Measurements from ENCODE around the gene NUAK2. TPM values are rescaled to one million over a fixed set of nuclear protein-coding genes. Genes with fewer than 3 reads are reported as not detected.

Gene NUAK2
- total RNA-seq, 2 experiments from 2014 or later, result 12.1 to 12.7 TPM

DNA sequence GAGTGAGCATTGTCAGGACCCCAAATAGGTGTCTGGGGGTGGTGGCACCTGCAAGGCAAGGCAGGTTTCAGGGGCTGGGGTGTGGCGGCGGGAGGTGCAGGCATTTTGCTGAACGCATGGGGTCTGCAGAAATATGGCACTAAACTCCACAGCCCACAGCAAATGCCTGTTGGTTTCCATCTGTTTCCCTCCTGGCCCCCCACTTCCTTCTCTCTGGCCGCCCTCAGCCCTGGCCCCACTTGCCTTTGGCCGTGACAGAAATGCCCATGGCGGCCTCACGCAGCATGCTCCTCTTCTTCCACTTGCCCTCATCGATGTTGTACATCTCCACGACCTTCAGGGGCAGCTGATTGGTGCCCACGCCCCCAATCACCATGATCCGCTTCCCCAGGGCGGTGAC, 21.4 kb upstream of the NUAK2 start:
- H3K27me3 Mint-ChIP-seq, result peaks cover 50% of the 10 kb centered on the region
- no peak overlapping the region for H3K27ac Mint-ChIP-seq
- DNase-seq, result no peak
- no peaks in the 10 kb centered on the region for H3K36me3 Mint-ChIP-seq (ENCODE audit: low read depth)
- peaks cover 6% of the 10 kb centered on the region for H3K4me1 Mint-ChIP-seq
- ChIA-PET POLR2A (no interaction called here), CTCF (no interaction called here)
- no peak overlapping the region for H3K4me3 Mint-ChIP-seq
- H3K9me3 Mint-ChIP-seq, result no peaks in the 10 kb centered on the region

DNA sequence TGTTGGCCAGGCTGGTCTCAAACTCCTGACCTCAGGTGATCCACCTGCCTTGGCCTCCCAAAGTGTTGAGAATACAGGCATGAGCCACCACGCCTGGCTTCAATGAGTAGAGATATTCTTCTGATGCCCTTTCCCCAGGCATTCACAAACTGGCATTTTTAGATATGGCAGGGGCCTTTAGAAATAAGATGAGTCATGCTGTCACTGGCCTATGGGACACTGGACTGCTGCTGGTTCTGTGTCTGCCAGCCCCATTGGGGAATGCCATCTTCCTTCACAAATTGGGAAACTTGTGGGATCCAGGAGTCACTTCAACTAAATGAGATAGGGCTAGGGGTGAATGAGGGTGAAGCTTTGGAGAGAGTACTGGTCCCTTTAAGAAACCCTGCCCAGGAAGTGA, 19.1 kb upstream of the NUAK2 start:
- CTCF ChIA-PET, result interaction anchor here (0.6 to 1.3 kb wide), 2 partner anchors 32 to 183 kb away, joined by 3 read pairs; no protein-coding TSS in a partner anchor
- H3K9me3 Mint-ChIP-seq, result no peaks in the 10 kb centered on the region

DNA sequence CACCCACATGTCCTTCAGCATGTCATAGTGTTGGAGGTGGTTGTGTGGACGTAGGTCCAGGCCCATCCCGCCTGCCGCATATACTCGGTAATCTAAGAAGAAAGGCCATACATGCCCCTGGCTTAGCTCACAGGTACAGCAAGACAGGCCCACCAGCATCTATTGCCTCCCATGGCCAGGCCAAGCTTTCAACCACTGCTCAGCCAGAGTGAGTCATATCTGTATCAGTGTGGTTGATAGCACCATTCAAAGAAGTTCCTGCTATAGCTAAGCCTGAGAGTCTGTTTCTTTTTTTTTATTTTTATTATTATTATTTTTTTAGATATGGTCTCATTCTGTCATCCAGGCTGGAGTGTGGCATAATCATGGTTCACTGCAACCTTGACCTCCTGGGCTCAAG, 18.2 kb upstream of the NUAK2 start:
- POLR2A ChIA-PET, result interaction anchor here (0.6 kb wide), 1 partner anchor 110 kb away, joined by 4 read pairs; no protein-coding TSS in a partner anchor
- Mint-ChIP-seq H3K4me3 (no peak overlapping the region), H3K4me1 (peaks cover 6% of the 10 kb centered on the region), H3K9me3 (no peaks in the 10 kb centered on the region), H3K27ac (no peak overlapping the region), H3K36me3 (ENCODE audit: low read depth) (no peaks in the 10 kb centered on the region), H3K27me3 (peaks cover 34% of the 10 kb centered on the region)
- DNase-seq, result no peak
- CTCF ChIA-PET, result interaction anchor here (0.5 to 2.0 kb wide), 4 partner anchors 9 to 967 kb away, joined by 3 to 9 read pairs (median 4); no protein-coding TSS in a partner anchor

More for the DNA sequence above, 19.1 kb upstream of the NUAK2 start:
- peaks cover 43% of the 10 kb centered on the region for H3K27me3 Mint-ChIP-seq
- H3K4me3 Mint-ChIP-seq, result no peak overlapping the region
- H3K4me1 Mint-ChIP-seq, result peaks cover 6% of the 10 kb centered on the region
- H3K36me3 Mint-ChIP-seq (ENCODE audit: low read depth), result no peaks in the 10 kb centered on the region
- POLR2A ChIA-PET, result no interaction called here
- no peak overlapping the region for H3K27ac Mint-ChIP-seq
- DNase-seq, result no peak

DNA sequence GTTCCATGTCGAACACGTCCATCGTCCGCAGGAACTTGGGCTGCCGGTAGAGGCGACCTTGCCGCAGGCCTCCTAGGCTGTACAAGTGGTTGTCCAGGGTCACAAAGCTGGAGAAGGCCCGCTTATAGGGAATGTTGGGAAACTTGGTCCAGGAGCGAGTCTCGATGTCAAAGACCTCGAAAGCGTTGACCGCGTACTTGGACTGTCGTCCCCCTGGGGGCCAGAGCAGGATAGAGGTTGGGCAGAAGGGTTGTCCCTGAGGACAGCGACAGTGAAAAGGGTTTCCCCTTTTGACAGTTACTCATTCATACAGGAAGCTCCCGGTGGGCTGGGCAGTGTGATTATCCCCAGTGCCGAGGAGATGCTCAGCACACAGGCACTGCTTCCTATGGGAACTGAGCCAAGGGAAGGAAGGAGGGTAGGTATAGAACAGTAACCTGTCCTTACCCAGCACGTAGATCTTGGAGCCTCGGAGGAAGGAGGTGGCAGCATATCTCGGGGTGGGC, 17.7 kb upstream of the NUAK2 start:
- no peak overlapping the region for H3K27ac Mint-ChIP-seq
- H3K36me3 Mint-ChIP-seq (ENCODE audit: low read depth), result no peaks in the 10 kb centered on the region
- POLR2A ChIA-PET, result interaction anchor here (0.6 kb wide), 1 partner anchor 109 kb away, joined by 4 read pairs; no protein-coding TSS in a partner anchor
- CTCF ChIA-PET, result interaction anchor here (0.5 to 2.0 kb wide), 6 partner anchors 8 to 966 kb away, joined by 3 to 9 read pairs (median 4); no protein-coding TSS in a partner anchor
- H3K4me1 Mint-ChIP-seq, result peaks cover 2% of the 10 kb centered on the region
- DNase-seq, result no peak
- H3K27me3 Mint-ChIP-seq, result peaks cover 29% of the 10 kb centered on the region
- H3K4me3 Mint-ChIP-seq, result no peak overlapping the region
- H3K9me3 Mint-ChIP-seq, result no peaks in the 10 kb centered on the region

DNA sequence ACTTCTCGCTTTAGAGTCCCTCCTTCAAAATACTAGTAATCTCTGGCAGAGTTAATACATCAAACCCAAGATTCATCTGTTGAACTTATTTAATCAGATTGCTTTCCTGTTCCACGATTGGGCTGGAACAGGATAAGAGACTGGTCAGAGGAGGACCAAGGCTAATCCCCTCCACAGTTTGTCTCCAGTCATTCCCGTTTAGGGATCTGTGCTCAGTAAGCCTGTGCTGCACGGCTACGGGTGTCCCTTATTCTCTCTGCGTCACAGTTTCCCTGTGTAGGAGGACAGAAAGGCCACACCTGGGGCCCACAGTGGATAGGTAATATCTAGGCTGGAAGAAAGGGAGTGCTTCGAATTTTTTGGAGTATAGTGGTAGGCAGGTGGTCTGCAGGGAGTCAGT, 16.5 kb upstream of the NUAK2 start:
- Mint-ChIP-seq H3K27me3 (peaks cover 30% of the 10 kb centered on the region), H3K9me3 (no peaks in the 10 kb centered on the region), H3K36me3 (ENCODE audit: low read depth) (no peaks in the 10 kb centered on the region), H3K27ac (no peak overlapping the region), H3K4me1 (no peaks in the 10 kb centered on the region), H3K4me3 (no peak overlapping the region)
- ChIA-PET CTCF (interaction anchor here (3.6 kb wide), 1 partner anchor 13 kb away, joined by 24 read pairs; no protein-coding TSS in a partner anchor), POLR2A (no interaction called here)
- DNase-seq, result no peak

DNA sequence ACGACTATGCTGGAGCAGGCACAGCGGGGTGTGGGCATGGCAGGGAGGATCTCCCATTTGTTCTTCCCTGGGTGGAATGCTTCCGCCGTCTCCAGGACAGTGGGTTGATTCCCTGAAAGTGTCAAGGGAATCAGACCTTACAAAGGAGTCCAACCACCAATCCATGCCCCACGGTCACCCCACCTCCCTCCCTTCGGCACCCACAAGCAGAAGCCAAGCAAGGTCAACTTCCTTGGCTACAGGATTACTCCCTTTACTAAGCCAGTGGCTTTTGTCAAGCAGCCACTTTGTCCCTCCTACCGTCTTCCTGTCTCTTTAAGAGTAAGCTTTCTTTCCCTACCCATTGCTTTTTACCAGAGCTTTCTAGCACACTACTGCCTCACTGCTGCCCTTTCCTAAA, 15.9 kb upstream of the NUAK2 start:
- H3K27me3 Mint-ChIP-seq, result peaks cover 24% of the 10 kb centered on the region
- POLR2A ChIA-PET, result no interaction called here

DNA sequence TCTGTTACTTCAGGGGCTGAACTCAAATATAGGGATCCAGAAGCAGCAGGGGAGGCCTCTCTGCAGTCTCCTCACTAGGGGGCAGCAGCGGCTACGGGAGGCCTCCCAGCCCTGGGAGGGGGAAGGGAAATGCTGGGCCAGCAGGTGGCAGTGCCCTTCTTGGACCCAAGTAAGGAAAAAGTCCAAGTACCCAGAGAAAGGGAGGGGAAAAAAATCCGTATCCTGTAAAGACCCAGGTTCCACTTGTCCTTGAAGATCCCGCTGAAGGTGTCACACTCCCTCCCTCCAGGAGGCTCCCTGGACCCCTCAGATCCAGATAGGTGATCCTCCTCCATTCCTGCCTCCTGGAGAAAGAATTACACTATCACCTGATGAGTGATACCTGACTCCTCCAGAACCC, 14.1 kb upstream of the NUAK2 start:
- H3K27me3 Mint-ChIP-seq, result peaks cover 16% of the 10 kb centered on the region
- POLR2A ChIA-PET, result no interaction called here

More for the DNA sequence above, 15.9 kb upstream of the NUAK2 start:
- Mint-ChIP-seq H3K4me1 (no peaks in the 10 kb centered on the region), H3K9me3 (no peaks in the 10 kb centered on the region), H3K36me3 (ENCODE audit: low read depth) (no peaks in the 10 kb centered on the region), H3K4me3 (no peak overlapping the region), H3K27ac (peak overlapping the region; percentile 1)
- CTCF ChIA-PET, result interaction anchor here (1.2 to 3.6 kb wide), 6 partner anchors 8 to 76 kb away, joined by 5 to 24 read pairs (median 8); no protein-coding TSS in a partner anchor
- no peak for DNase-seq

DNA sequence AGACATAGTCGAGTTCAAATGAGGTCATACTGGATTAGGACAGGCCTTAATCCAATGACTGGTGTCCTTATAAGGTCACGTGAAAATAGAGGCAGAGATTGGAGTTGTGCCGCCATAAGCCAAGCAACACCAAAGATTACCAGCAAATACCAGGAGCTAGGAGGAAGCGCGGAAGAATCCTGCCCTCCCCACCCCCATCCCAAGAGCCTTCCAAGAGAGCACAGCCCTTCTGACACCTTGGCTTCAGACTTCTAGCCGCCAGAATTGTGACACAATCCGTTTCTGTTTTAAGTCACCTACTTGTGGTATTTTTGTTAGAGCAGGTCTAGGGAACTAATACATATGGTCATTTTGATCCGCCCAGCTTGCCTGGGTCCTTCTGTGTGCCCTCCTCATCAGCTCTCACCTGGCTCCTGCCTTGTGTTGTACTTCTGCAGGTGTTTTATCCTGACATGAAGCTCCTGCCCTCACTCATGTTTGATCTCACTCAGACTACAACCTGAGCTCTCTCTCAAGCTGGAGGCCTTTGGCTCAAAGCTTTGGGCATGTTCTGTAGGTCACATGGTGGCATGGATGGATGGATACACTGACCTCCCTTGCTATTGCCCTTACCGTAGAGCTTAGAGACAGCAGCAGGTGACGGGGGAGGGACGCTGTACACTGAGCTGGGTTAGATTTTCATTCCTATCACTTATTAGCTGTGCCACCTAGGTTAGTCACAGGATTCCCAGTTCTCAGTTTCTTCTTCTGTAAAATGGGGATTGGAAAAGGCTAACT, 10.7 kb upstream of the NUAK2 start:
- no peaks in the 10 kb centered on the region for H3K4me1 Mint-ChIP-seq
- H3K4me3 Mint-ChIP-seq, result no peak overlapping the region
- H3K9me3 Mint-ChIP-seq, result no peaks in the 10 kb centered on the region
- DNase-seq, result no peak
- CTCF ChIA-PET, result interaction anchor here (1.2 to 23.4 kb wide), 8 partner anchors 8 to 192 kb away, joined by 3 to 560 read pairs (median 5); partner anchors contain the start of gene NUAK2
- POLR2A ChIA-PET, result interaction anchor here (0.5 kb wide), 1 partner anchor 54 kb away, joined by 4 read pairs; no protein-coding TSS in a partner anchor
- peaks cover 24% of the 10 kb centered on the region for H3K27me3 Mint-ChIP-seq
- H3K27ac Mint-ChIP-seq, result no peak overlapping the region
- H3K36me3 Mint-ChIP-seq (ENCODE audit: low read depth), result no peaks in the 10 kb centered on the region

More for the DNA sequence above, 14.1 kb upstream of the NUAK2 start:
- CTCF ChIA-PET, result interaction anchor here (0.7 to 3.6 kb wide), 12 partner anchors 11 to 188 kb away, joined by 3 to 24 read pairs (median 5); no protein-coding TSS in a partner anchor
- no peak overlapping the region for H3K4me3 Mint-ChIP-seq
- H3K4me1 Mint-ChIP-seq, result no peaks in the 10 kb centered on the region
- no peaks in the 10 kb centered on the region for H3K9me3 Mint-ChIP-seq
- no peak overlapping the region for H3K27ac Mint-ChIP-seq
- DNase-seq, result peak; percentile 84
- no peaks in the 10 kb centered on the region for H3K36me3 Mint-ChIP-seq (ENCODE audit: low read depth)

DNA sequence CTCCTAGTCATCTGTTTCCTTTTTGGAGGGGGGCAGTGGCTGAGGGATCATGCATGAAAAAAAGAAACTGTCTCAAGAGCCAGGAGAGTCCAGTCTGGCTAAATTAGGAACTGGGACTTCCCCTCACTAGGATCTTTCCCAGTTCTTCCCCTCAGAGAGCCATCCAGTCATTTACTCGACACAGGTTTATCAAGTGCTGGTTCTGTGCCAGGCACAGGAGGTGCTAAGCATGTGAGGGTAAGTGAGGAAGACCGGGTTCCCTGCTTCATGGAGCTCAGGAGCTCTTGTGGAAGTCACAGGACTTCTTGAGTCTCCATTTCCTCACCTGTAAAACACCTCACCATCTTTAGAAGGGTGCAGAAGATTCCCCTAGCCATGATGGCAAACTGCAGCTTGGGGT, 8.6 kb upstream of the NUAK2 start:
- no peaks in the 10 kb centered on the region for H3K9me3 Mint-ChIP-seq
- ChIA-PET CTCF (interaction anchor here (1.0 to 23.4 kb wide), 4 partner anchors 9 to 194 kb away, joined by 3 to 560 read pairs (median 4); no protein-coding TSS in a partner anchor), POLR2A (no interaction called here)
- H3K36me3 Mint-ChIP-seq (ENCODE audit: low read depth), result no peaks in the 10 kb centered on the region
- DNase-seq, result no peak
- peaks cover 31% of the 10 kb centered on the region for H3K27me3 Mint-ChIP-seq
- no peak overlapping the region for H3K4me3 Mint-ChIP-seq
- H3K27ac Mint-ChIP-seq, result no peak overlapping the region
- peaks cover 4% of the 10 kb centered on the region for H3K4me1 Mint-ChIP-seq

DNA sequence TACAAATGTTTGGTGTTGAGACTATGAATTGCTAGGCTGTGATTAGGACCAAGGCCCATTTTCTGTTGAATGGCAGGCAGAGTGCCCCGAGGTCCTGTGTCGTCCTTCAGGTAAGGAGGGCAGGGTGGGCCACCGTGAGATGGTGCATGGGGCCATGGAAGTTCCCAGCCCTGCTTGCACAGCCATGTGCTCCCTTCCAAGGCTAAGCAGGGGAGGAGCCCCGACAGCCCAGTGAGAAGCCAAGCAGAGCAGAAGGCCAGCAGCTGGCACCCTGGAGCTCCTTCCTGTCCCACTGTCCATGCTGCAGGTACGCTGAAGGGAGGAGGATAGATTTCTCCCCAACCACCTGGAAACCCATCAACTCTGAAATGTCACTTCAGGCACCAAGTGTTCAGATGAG, 8.2 kb upstream of the NUAK2 start:
- H3K4me1 Mint-ChIP-seq, result peaks cover 9% of the 10 kb centered on the region
- no peak overlapping the region for H3K27ac Mint-ChIP-seq
- H3K4me3 Mint-ChIP-seq, result no peak overlapping the region
- H3K36me3 Mint-ChIP-seq (ENCODE audit: low read depth), result no peaks in the 10 kb centered on the region
- no peaks in the 10 kb centered on the region for H3K9me3 Mint-ChIP-seq
- no peak for DNase-seq
- ChIA-PET CTCF (interaction anchor here (1.0 to 23.4 kb wide), 6 partner anchors 9 to 194 kb away, joined by 3 to 560 read pairs (median 4); no protein-coding TSS in a partner anchor), POLR2A (no interaction called here)
- peaks cover 31% of the 10 kb centered on the region for H3K27me3 Mint-ChIP-seq

DNA sequence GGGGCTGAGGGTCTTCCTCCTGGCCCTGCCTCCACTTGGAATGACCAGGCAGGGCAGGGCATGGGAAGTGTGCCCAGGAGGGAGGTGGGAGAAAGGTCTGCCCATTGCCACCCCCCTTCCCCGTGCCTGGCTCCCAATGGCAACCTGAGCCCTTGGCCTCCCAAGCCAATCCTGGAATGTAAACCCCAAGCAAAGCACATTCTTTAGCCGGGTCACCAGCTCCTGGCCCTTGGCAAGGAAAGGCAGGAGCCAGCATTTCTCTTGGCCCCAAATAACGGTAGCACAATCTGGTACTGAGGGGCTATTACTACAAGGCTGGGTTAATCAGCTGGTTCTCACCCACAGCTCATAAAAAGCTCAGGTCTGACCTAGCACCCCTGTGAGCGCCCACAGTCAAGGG, 6.9 kb upstream of the NUAK2 start:
- Mint-ChIP-seq H3K4me3 (no peak overlapping the region), H3K9me3 (no peaks in the 10 kb centered on the region), H3K27me3 (peaks cover 29% of the 10 kb centered on the region), H3K4me1 (peaks cover 15% of the 10 kb centered on the region), H3K27ac (no peak overlapping the region), H3K36me3 (ENCODE audit: low read depth) (no peaks in the 10 kb centered on the region)
- ChIA-PET CTCF (interaction anchor here (0.5 to 23.4 kb wide), 6 partner anchors 8 to 196 kb away, joined by 3 to 560 read pairs (median 4); no protein-coding TSS in a partner anchor), POLR2A (no interaction called here)
- DNase-seq, result no peak

DNA sequence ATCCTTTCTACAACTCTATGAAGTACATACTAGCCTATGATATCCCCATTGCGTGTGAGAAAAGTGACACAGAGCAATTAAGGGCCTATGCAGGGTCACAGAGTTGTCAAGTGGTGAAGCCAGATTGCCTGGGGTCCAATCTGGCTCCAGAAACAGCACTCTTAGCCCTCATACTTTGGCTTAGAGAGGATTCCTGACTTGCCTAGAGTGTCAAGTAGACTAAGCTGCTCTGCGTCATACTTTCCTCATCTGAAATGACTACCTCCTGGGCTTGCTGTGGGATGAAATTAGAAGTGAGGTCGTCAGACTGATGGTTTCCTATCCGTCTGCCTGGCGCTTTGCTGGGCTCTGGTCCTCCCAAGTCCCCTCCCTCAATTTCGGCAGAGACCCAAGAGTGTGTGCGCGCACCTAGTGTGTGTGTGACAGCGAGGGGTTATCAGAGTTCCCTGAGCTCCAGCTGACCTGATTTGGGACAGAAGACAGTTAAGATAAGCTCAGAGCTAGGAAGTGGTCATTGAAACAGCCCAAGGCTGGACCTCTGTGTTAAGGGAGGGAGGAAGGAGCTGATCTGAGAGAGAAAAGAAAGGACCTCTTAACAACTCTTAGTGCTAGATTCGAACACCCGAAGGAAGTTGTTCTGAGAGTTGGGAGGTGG, 5.4 kb upstream of the NUAK2 start:
- Mint-ChIP-seq H3K4me3 (no peak overlapping the region), H3K27me3 (peaks cover 28% of the 10 kb centered on the region), H3K9me3 (no peaks in the 10 kb centered on the region), H3K27ac (no peak overlapping the region), H3K4me1 (peaks cover 20% of the 10 kb centered on the region), H3K36me3 (ENCODE audit: low read depth) (no peaks in the 10 kb centered on the region)
- DNase-seq, result no peak
- ChIA-PET POLR2A (no interaction called here), CTCF (interaction anchor here (1.2 to 23.4 kb wide), 2 partner anchors 27 to 48 kb away, joined by 3 to 560 read pairs; no protein-coding TSS in a partner anchor)
